HL-60 (cell line): ENCODE measurements around the gene PTRH2.

Experiments
- DNase-seq, 2 experiments: peaks; one replicate each; pipeline ENCODE4 v3.0.0-alpha.2; 2010 to 2020; ENCODE audit warnings: low read depth in 1 of 2, low spot score in 1 of 2
- H3K27ac ChIP-seq: fragments of 250-450 bp; sonication (Bioruptor Pico); replicated peaks from 2 replicates; pipeline ENCODE4 v1.5.1; 2020; ENCODE audit warnings: mild to moderate bottlenecking, moderate library complexity
- H3K27me3 ChIP-seq: fragments of 250-450 bp; sonication (Bioruptor Pico); 2 replicates; pipeline ENCODE4 v1.5.1; 2021; ENCODE audit warnings: mild to moderate bottlenecking, moderate library complexity; ENCODE audit not compliant: insufficient read depth, poor library complexity, severe bottlenecking
- H3K4me3 ChIP-seq: replicated peaks from 2 replicates; pipeline ENCODE4 v1.5.1; 2011; ENCODE audit warnings: mild to moderate bottlenecking, control low read depth, low read length; ENCODE audit not compliant: insufficient read depth
- CTCF ChIP-seq: IDR thresholded peaks from one replicate; pipeline ENCODE4 v1.5.1; 2011; ENCODE audit warnings: low read length, control low read depth, inconsistent platforms; ENCODE audit not compliant: insufficient read depth
- GABPA ChIP-seq: IDR thresholded peaks from 2 replicates; pipeline ENCODE4 v1.6.1; 2012; ENCODE audit warnings: low read depth
- POLR2AphosphoS5 ChIP-seq: IDR thresholded peaks from 2 replicates; pipeline ENCODE4 v1.6.1; 2012; ENCODE audit warnings: low read depth
- REST ChIP-seq: IDR thresholded peaks from 2 replicates; pipeline ENCODE4 v1.6.1; 2012; ENCODE audit warnings: low read depth; ENCODE audit not compliant: insufficient replicate concordance
- SPI1 ChIP-seq: IDR thresholded peaks from 2 replicates; pipeline ENCODE4 v1.6.1; 2012; ENCODE audit warnings: low read depth, mild to moderate bottlenecking, borderline replicate concordance

PTRH2 gene

GRCh38 chr17:59651346-59651745, 55.9 kb downstream of the PTRH2 start:
- no peak overlapping the region for H3K27ac ChIP-seq
- DNase-seq, result no peak
- H3K4me3 ChIP-seq, result no peak overlapping the region
- no peaks in the 10 kb centered on the region for H3K27me3 ChIP-seq
- TF ChIP-seq GABPA, result no peak
- TF ChIP-seq CTCF, result no peak
- no peak for TF ChIP-seq SPI1
- TF ChIP-seq POLR2AphosphoS5, result no peak
- no peak for TF ChIP-seq REST

GRCh38 chr17:59650642-59651041, 56.6 kb downstream of the PTRH2 start:
- Histone ChIP-seq H3K27me3 (no peaks in the 10 kb centered on the region), H3K4me3 (no peak overlapping the region), H3K27ac (no peak overlapping the region)
- no peak for TF ChIP-seq GABPA
- no peak for TF ChIP-seq SPI1
- TF ChIP-seq REST, result no peak
- no peak for TF ChIP-seq CTCF
- TF ChIP-seq POLR2AphosphoS5, result no peak
- no peak for DNase-seq

- TF ChIP-seq SPI1 (no peak), GABPA (no peak), POLR2AphosphoS5 (no peak), CTCF (no peak), REST (no peak)
- Histone ChIP-seq H3K4me3 (no peak overlapping the region), H3K27me3 (no peaks in the 10 kb centered on the region), H3K27ac (no peak overlapping the region)
- DNase-seq, result no peak
Measured at GRCh38 chr17:59649886-59650285, 57.3 kb downstream of the PTRH2 start.
